Suppressor macrophage treated with lipopolysaccharide for 4 hours (primary cell): ENCODE measurements around the gene VPS11.
A peak's percentile ranks its signal among the peaks of the same experiment; 100 is the strongest.
"Not testable (repeated sequence)": the region's sequence is repeated elsewhere in the genome, so short reads cannot be mapped to it uniquely, and the experiment has no call there.

ENCODE experiments used
- DNase-seq: peaks from one replicate; pipeline ENCODE4 v3.0.0-alpha.2; 2020

The VPS11 gene

GRCh38 chr11:119039471-119039870 is 28.1 kb upstream of the VPS11 start:
- DNase-seq = not testable (repeated sequence)

DNA sequence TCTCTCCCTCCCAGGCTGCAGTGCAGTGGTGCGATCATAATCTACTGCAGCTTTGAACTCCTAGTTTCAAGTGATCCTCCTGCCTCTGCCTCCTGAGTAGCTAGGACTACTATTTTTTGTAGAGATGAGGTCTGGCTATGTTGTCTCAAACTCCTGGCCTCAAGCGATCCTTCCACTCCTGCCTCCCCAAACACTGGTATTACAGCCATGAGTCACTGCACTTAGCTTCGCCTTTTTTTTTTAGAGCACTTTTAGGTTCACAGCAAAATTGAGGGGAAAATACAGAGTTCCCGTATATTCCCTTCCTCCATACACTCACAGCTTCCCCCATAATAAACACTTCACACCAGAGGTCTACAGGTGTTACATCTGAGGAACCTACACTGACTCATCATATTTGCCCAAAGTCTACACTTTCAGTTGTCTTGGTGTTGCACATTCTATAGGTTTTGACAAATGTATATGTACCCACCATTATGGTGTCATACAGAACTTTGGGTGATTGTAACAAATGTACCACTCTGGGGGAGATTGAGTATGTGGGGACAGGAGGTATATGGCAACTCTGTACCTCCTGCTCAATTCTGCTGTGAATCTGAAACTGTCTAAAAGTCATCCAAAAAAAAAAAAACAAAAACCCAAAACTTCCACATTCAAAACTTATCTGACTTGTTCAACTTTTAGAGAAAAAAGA is 25.6 kb upstream of the VPS11 start:
- DNase-seq = no peak

DNA sequence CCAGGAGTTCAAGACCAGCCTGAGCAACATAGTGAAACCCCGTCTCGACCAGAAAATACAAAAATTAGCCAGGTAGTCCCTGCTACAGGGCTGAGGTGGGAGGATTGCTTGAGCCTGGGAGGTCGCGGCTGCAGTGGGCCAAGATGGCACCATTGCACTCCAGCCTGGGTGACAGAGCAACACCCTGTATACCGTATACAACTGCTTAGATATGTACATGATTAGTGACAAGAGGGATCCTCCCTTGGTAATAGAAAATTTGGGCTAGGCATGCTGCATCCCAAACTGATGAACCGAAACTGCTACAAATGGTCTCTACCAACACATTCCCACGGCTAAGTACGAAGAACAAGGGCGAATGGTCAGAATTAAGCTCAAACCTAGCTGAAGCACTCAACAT is 24.7 kb upstream of the VPS11 start:
- DNase-seq = no peak

DNA sequence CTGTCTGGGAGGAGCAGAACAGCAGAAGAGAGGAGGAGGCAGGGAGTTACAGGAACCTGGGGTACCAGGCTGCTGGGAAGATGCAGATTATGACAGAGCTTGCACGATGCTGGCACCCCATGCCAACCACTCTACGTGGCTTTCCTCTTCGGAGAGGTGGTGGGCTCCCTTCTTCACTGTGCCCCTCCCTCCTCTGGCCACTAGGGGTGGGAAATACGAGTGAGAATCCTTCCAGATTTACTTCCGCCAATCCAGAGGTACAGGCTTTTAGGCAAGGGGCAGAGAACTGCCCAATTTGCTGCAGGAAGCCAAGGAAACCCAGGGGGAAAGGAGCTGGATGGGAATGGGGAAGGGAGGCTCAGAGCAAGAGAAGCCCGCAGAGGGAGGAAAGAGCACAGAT is 22.9 kb upstream of the VPS11 start:
- DNase-seq = no peak

GRCh38 chr11:119046489-119046888 is 21.1 kb upstream of the VPS11 start:
- DNase-seq = no peak

GRCh38 chr11:119047205-119047604 is 20.4 kb upstream of the VPS11 start:
- no peak for DNase-seq

DNA sequence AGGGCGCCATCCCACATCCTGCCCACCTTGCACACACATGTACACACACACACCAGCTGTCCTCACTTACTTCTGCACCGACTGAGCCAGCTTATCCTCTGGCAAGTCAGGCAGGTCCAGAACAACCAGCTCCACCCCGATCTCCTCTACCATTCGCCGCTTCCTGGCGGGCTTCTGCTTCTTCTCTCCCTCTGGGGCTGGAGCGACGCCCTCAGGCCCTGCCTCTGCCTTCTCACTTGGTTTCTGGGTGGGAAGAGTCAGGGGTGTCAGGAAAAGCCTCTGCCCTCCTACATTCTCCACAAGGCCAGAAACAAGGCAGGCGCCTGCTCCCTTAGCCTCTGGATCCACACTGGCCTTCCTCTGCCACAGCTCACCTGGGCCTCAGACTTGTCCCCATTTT is 19.0 kb upstream of the VPS11 start:
- no peak for DNase-seq

- no peak for DNase-seq
These were observed 18.5 kb upstream of the VPS11 start for GRCh38 chr11:119049081-119049480.

DNA sequence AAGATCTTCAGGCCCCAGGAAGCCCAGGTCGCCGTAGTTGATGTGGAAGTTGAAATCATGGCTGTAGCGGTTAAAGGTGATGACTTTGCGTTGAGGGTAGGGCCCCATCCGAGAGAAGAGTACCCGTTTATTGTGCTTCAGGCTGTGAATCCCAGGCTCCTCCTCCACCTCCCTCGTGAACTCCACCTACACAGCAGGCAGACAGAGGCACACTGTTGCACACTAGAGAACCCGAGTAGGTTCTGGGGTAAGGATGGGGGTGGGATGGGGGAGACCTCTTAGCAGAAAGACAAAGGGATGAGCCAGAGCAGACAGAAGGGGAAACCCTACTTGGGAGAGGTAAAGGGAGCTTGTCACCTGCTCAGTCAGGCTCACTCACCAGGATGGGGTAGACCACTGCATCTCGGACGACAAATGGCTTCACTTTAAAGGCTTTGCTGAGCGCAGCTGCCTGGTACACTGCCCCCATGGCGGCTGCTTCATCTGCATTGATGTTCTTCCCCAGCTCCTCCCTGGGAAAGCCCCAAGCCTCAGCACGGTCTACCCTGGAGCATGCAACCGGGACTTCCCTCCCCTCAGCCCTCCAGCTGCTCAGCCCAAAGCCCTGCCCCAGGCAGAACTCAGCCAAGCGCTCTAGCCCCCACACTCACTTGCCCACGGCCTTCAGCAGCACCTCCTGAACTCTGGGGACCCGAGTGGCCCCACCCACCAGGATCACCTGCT is 16.0 kb upstream of the VPS11 start:
- DNase-seq = no peak

- DNase-seq = no peak
These were observed 15.3 kb upstream of the VPS11 start for GRCh38 chr11:119052163-119052814.

DNA sequence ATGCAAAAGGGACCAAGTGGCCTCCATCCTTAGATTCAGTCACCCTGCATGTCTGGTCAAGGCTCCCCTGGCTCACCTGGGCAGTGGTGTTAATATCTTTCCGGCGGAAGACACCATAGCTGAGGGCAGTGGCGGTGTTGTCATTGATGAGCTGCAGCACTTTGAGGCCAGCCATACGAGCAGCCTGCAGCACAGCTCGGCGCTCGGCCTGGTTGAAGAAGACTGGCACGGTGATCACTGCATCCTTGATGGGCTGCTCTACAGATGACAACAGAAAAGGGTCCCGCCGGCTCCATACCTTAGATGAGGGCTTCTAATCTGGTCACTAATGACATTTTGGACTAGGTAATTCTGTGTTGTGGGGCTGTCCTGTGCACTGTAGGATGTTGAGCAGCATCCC is 13.2 kb upstream of the VPS11 start:
- DNase-seq = no peak

DNA sequence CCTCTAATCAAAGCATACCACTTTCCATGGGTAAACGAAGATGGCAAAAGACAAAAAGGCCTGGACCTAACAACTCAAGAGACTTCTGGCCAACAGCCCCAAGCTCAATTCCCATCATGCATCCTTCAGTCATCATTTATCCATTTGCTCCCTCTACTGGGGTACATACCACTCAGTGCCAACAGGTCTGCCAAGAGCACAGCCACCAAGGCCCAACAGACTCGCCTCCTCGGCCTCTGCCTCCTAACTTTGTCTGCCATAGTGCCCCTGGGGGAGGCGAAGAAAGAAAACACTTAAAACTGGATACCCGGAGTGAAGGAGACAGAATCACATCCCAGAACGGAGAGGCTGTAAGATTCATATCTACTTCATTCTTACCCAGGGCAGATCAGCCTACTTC is 11.7 kb upstream of the VPS11 start:
- DNase-seq = peak; percentile 30

DNA sequence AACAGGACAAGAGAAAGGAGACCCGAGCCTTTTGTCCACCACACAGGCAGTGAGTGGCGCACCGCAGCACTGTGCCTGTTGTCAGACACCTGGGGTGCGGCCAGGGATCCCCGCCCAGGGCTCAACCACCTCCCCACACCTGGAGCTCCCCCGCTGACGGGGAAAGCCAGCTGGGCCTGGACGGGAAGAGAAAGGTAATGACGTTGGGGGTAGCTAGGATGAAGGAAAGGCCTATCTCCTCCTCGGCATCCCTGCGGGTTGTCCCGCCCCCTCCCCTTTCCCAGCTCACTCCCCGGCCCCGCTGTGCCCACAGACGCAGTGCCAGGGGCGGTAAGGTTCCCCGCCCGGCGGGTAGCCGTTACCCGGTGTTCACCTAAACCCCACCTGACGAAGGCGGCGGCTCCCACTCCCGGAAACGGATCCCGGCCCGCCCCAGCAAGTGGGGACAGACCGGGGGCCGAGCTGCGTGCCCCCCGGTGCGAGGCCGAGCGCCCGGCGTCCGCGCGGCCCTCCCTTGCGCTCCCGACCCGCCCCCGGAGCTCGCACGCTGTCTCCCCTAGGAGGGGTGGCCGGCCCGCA is 11.1 kb upstream of the VPS11 start:
- DNase-seq = peak; percentile 11

GRCh38 chr11:119057000-119057769 is 10.4 kb upstream of the VPS11 start, which contains the start of gene HYOU1:
HYOU1 (minus strand) TSS chr11:119057205; CDS start chr11:119056160, 1,045 bp downstream.
- peak; percentile 99 for DNase-seq

DNA sequence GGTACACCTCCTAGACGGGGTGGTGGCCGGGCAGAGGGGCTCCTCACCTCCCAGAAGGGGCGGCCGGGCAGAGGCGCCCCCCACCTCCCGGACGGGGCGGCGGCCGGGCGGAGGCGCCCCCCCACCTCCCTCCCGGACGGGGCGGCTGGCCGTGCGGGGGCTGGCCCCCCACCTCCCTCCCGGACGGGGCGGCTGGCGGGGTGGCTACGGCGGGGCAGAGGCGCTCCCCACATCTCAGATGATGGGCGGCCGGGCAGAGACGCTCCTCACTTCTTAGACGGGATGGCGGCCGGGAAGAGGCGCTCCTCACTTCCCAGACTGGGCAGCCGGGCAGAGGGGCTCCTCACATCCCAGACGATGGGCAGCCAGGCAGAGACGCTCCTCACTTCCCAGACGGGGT is 8.5 kb upstream of the VPS11 start:
- not testable (repeated sequence) for DNase-seq

DNA sequence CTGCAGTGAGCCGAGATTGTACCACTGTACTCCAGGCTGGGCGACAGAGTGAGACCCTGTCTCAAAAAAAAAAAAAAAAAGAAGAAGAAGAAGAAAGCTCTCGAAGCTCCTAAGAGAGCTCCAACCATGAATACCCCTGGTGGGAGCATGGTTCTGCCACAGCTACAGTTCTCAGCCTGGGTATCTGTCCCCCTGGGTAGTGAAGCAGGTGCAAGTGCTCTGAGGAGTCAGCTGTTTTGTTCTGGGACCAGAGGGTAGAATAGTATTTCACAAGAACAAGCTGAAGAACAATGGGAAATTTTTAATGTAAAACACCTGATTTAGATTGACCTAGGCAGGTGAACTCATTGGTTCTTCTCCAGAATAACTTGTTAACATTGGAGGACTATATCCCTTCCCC is 6.4 kb upstream of the VPS11 start:
- DNase-seq = no peak

DNA sequence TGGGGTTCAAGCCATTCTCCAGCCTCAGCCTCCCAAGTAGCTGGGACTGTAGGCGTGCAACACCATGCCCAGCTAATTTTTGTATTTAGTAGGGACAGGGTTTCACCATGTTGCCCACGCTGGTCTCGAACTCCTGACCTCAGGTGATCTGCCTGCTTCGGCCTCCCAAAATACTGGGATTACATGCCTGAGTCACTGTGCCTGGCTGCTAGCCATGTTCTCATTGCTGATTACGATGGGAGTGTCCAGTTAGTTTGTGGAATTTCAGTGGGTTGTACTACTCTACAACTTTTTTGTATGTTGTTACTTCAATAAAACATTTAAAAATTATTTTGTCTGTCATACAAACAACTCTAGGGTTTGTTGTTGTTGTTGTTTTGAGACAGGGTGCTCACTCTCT is 4.8 kb upstream of the VPS11 start:
- no peak for DNase-seq

DNA sequence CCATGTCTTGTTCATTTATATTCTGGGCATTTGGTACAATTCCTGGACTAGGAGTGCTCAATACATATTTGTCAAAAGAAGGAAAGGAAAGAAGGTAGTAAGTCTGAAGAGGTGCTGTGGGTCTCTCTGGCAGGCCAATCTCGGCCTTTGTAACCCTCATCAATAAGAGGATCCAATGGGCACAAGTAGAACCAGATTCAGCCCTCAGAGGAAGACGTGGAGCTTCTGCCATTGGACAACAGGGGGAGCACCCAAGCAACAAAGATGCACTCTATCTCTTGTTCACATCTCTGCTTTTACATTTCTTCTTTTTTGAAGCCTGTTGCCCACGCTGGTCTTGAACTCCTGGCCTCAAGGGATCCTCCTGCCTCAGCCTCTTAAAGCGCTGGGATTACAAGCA is 2.2 kb upstream of the VPS11 start:
- peak; percentile 61 for DNase-seq

- no peak for DNase-seq
These were observed 10.2 kb downstream of the VPS11 start for GRCh38 chr11:119077839-119078238.

GRCh38 chr11:119078675-119079420 is 11.2 kb downstream of the VPS11 start:
- no peak for DNase-seq

GRCh38 chr11:119081682-119082260 is 14.2 kb downstream of the VPS11 start:
- peak; percentile 70 for DNase-seq
